GM19467 (cell line): ENCODE data around the gene MACROD2.
"Not testable (repeated sequence)": the region's sequence is repeated elsewhere in the genome, so short reads cannot be mapped to it uniquely, and the experiment has no call there.

ENCODE experiments used
- ATAC-seq: cut with Tn5 transposase; IDR thresholded peaks from one replicate; pipeline ENCODE4 v1.9.1; 2021; ENCODE audit warnings: mild to moderate bottlenecking, moderate library complexity; ENCODE audit not compliant: unreplicated experiment

MACROD2 gene

DNA sequence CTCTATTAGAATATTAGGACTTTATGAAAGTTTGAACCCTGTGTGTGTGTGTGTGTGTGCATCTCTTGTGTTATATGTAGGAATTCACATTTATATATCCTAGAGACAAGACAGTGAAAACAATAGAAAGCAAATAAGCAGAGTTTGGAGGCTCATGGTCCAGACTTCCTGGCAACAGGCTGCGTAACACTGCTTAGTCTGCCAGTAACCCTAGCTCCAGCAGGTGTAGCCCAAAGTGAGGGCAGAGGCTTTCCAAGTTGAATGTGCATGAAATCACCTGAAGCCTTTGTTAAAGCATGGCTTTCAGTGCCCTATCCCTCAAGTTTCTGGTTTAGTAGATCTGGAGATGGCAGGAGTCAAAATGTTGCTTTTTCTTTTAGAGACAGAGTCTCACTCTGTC is 2008.0 kb downstream of the MACROD2 start:
- no peak for ATAC-seq

DNA sequence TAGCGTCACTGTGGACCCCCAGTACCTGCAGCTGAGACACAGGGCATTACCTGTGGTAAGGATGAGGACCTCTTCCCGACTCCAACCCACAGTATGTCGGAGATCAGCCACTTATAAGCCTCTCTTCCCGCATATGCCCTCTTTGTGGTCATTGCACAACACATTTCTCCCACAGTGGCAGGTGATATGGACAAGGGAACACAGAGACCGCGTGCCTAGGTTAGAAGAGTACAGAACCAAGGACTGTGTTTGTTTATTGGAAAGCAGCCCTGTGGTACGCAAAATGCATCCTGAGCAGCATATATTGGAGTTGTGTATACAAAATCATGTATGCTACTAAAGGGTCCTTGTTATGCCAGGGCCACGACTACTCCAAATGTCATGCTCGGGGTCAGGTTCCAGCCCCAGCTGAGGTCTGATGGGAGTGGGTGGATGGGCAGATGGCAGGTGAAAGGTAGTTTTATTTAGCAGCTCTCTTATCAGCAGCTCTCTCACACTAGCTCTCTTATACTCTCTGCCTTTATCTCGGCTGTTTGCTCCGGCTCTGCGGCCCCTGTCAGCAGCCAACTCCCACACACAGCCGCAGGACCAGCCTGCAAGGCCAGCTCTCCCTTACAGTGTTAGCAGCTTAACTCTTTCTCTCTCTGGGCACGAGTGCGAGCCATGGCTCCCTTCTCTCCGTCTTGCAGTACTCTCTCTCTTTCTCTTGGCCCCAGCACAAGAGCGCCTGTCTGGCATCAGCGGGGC is 2009.0 kb downstream of the MACROD2 start:
- no peak for ATAC-seq

DNA sequence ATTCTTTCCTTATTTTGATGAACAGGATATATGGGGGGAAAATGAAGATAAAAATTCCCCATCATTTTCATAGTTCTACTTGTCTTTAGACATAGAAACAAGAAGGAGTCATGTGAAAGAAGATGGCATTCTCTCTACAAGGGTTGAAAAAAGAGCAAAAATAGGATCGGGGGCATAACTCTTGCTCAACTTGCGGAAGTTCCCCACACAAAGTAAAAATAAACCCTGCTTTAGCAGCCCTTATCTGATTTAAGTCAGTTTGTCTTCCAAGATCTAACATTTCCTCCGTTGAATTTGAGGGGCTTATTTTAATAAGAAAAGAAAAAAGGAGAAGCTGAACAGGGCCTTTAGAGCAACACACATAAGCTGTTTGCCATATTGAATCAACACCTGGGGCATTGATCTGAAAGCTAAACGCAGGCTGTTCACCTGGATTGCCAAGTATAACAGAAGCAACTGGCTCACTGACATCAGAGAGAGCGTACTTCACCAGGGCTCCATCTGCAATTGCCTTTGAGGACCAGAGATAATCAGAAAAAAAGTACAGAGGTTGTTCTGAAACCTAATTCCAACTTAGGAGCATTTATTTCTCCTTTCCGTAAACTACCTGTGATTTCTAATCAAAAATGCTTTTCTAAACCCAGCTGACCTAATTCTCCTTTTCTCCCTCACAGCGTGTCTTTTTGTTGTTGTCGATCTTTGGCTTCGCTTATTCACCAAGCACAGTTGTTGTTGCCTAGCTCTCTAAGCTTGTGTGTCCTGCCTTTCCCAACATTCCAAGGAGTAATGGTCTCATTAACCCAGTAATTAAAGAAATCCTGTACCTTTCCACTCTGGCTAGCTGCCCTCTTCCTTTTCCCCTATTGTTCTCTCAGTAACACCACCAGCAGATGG is 2010.0 kb downstream of the MACROD2 start:
- ATAC-seq: no peak

DNA sequence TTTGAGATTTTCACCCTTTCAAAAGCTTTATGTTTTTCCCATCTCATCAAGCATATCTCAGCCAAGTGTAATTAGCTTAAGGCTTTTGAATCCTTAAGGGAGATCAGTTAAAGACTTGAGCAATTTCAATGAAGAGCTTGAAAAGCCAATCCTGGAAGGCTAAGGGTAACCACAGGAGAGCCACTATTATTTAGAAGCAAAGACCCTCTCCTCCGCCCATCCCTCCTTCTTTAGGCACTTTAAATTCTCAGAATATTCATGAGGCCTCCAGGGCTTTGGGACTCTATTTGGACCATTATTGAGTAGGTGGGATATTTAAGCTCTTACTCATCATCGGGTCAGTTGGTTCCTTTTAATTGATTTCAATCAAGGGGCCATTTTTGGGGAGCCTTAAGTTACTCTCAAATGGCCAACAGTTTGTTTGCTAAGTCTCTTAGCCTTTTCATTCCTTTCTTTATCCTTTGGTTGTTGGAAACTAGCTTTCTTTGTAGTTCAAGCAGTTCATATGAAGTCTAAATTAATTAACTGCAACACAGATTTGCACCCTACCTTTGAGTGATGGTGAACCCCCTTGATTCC is 2010.7 kb downstream of the MACROD2 start:
- ATAC-seq: no peak

- peak; percentile 97 for ATAC-seq
Measured at GRCh38 chr20:16007164-16007563, 2011.8 kb downstream of the MACROD2 start.

DNA sequence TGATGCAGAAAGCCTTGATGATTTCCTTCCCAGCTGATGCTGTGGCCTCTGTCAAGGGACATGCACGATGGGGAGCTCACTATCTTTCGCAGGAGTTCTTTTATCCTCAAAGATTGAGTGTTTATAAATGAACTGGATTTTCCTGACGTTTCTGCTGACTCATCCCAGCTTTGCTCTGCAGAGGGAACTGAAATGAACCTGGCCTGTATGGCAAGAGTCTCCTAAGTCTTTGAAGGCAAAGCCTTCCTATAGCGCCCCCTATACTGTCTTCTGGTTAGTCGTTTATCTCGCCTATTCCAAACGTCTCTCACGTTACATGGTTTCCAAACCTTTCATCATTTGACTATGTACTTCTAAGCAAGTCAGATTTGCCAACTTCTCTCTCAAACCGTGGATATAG is 2012.6 kb downstream of the MACROD2 start:
- no peak for ATAC-seq

GRCh38 chr20:16011056-16011455 is 2015.7 kb downstream of the MACROD2 start:
- no peak for ATAC-seq

- no peak for ATAC-seq
Measured at GRCh38 chr20:16011519-16011918, 2016.2 kb downstream of the MACROD2 start.

DNA sequence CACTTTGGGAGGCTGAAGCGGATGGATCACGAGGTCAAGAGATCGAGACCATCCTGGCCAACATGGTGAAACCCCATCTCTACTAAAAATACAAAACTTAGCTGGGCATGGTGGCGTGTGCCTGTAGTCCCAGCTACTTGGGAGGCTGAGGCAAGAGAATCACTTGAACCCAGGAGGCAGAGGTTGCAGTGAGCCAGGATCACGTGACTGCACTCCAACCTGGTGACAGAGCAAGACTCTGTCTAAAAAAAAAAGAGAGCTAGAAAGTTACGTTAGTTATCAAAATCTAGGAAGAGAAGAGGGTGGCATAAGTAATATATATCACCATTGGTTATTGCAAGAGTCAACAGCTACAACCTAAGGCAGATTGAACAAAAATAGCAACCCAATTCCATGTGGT is 2017.6 kb downstream of the MACROD2 start:
- not testable (repeated sequence) for ATAC-seq

GRCh38 chr20:16013631-16014030 is 2018.3 kb downstream of the MACROD2 start:
- no peak for ATAC-seq

GRCh38 chr20:16014436-16014835 is 2019.1 kb downstream of the MACROD2 start:
- ATAC-seq: no peak

- no peak for ATAC-seq
Measured at GRCh38 chr20:16017656-16018055, 2022.3 kb downstream of the MACROD2 start.

DNA sequence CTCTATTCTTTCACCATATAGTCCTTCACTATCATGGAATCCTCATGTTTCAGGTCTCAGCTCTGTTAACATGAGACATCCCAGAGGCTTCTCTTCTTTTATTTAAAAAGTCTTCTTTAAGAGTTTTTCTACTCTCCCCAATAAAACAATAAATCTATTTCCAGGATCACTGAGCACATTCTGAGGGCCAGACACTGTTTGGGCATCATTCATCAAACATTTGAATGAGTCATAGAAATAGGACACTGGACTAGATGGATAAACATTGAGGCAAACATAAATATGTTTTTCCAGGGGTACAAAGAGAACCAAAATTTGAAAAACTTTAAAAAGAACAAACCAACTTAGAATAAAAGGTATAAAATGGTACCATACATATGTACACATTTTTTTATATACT is 2023.6 kb downstream of the MACROD2 start:
- ATAC-seq: no peak

DNA sequence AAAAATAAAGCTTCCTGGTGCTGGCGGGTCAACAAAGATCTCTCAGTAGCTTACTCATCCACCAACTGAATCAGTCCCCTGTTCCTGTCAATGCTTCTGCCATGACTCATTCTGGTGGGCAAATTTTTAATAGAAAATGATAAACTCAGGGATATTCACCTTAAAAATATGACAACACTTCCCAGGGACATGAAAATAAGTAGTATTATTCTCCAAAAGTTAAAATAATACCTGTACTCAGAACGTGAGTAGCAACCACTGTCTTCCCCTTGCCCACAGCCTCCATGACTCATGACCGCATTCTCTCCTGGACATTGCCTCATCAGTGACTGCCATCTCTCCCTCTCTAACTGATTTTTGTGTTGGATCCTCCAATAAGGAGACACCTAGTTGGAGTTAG is 2025.7 kb downstream of the MACROD2 start:
- ATAC-seq: no peak

DNA sequence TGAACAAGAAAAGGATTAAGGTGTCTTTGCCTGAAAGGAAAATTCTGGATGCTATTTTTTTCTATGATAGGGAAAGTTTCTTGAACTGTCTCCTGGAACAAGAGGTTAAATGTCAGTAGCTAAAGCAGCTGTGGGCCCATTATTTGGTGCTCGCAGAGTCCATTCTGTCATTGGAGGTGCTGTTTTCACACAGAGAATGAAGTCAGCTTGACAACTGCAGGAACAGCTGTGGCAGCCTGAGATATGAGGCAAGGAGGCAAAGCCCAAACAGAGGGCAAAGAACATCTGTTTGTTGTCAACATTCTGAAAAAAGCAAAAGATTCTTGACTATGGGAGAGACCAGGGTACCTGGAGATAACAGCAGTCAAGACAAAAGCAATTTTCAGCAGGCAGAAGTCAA is 2029.8 kb downstream of the MACROD2 start:
- no peak for ATAC-seq

DNA sequence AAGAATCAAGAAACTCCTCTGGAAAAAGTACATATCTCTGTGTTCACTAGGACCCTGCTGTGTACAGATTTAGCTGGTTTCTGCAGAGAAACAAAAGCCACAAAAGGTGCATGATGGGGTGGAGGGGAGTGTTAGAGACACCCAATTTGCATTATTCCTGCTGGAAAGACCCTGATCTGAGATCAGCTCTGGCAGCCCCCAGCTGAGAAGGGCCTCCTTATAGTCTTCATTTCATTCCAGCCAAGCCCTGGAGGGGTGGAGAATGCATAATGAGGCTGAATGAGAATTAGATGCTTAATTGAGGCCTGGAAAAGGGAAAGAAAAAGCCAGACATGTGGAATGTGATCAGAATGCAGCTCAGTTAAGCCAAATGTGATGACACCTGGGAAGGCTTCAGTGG is 2032.4 kb downstream of the MACROD2 start:
- ATAC-seq: no peak

GRCh38 chr20:16028923-16029322 is 2033.6 kb downstream of the MACROD2 start:
- ATAC-seq: peak; percentile 51

DNA sequence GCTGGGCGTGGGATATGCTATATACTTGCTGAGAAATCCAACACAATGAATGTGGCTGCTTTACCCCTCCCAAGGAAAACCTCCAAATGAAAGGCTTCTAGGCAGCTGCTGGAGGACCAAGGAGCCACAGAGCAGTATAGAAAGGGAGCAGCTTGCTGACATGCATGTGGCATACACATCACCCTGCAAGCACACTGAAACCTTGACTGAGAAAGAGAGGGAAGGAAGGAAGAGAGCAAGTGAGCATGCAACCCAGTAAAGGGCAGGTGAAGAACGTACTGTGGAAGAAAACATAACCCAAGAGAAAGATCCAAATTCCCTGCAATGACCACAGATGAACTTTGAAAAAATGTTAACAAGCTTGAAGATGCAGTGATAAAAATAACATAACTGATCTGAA is 2034.9 kb downstream of the MACROD2 start:
- ATAC-seq: no peak

- no peak for ATAC-seq
Measured at GRCh38 chr20:16035576-16035975, 2040.3 kb downstream of the MACROD2 start.

GRCh38 chr20:16036331-16036730 is 2041.0 kb downstream of the MACROD2 start:
- no peak for ATAC-seq

- ATAC-seq: no peak
Measured at GRCh38 chr20:16040742-16041141, 2045.4 kb downstream of the MACROD2 start.

DNA sequence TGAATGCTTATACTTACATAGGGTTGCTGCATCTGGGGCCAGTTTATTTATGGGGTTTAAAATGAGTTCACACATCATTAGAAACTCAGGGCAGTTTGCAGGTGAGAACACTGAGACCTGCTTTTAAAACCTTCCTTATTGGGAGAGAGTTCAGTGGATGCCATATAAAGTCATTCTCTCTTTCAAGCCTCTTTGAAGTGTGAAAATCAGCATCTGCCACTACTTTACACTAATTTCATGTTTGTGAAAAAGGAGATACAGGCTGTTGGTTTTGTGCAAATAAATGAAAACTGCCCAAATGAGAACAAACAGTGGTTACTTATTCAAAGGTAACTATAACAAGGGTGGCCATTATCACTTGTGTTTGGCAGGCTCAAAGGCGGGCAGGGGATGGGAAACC is 2047.4 kb downstream of the MACROD2 start:
- ATAC-seq: no peak
